Stimulated activated CD4-positive, alpha-beta T cell treated with anti-CD3 and anti-CD28 coated beads, Interleukin-2, amount 100 ng/mL, for 4 hours (primary cell): ENCODE data around the gene NCOA1.
"Not testable (repeated sequence)": the region's sequence is repeated elsewhere in the genome, so short reads cannot be mapped to it uniquely, and the experiment has no call there.

ENCODE experiments used
- DNase-seq: peaks from one replicate; pipeline ENCODE4 v3.0.0-alpha.2; 2020; ENCODE audit warnings: low read depth

Gene NCOA1

GRCh38 chr2:24507549-24507948 lies 16.5 kb downstream of the NCOA1 start:
- no peak for DNase-seq

GRCh38 chr2:24508878-24509277 lies 17.8 kb downstream of the NCOA1 start:
- DNase-seq = no peak

DNA sequence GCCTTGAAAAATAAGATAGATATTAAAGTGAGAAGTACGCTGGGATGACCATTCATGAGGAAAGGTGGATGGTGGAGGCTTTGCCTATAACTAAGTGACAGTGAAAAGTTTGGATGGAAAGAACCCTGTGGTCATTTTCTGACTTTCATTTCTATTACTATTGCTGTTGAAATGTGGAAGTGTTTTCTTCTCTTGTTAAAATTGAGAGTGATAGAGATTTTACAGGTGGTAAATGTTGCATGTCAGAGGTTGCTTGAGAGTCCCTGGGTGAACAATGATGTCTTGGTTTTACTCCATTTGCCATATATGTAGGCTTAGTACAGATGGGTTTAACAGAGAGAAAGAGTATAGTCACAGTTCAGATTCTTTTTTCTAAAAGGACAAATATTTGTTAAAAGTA lies 18.4 kb downstream of the NCOA1 start:
- DNase-seq = no peak

DNA sequence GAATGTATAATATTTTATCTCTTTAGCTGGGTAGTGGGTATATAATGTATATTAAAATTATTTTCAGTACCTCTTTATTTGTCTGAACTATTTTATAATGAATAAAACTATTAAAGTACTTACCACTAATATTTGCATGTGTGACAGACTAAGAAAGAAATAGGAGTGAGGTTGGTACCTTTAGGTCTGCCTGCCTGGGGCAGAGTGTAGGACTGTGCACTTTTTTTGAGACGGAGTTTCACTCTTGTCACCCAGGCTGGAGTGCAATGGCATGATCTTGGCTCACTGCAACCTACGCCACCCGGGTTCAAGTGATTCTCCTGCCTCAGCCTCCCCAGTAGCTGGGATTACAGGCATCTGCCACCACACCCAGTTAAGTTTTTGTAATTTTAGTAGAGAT lies 18.8 kb downstream of the NCOA1 start:
- DNase-seq = no peak

- no peak for DNase-seq
These were observed 19.7 kb downstream of the NCOA1 start for GRCh38 chr2:24510771-24511170.

DNA sequence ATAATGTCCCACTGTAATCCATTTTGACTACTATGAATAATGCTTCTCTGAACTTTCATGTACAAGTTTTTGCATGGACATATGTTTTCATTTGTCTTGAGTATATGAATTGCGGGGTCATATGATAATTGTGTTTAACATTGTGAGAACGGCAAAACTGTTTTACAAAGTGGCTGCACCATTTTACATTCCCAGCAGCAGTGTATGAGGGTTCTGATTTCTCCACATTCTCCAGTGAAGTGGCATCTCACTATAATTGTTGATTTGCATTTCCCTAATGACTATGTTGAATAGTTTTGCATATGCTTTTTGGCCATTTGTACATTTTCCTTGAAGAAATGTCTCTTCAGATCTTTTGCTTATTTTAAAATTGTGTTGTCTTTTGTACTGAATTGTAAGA lies 20.1 kb downstream of the NCOA1 start:
- no peak for DNase-seq

- no peak for DNase-seq
These were observed 20.8 kb downstream of the NCOA1 start for GRCh38 chr2:24511894-24512293.

- no peak for DNase-seq
These were observed 21.4 kb downstream of the NCOA1 start for GRCh38 chr2:24512404-24512803.

DNA sequence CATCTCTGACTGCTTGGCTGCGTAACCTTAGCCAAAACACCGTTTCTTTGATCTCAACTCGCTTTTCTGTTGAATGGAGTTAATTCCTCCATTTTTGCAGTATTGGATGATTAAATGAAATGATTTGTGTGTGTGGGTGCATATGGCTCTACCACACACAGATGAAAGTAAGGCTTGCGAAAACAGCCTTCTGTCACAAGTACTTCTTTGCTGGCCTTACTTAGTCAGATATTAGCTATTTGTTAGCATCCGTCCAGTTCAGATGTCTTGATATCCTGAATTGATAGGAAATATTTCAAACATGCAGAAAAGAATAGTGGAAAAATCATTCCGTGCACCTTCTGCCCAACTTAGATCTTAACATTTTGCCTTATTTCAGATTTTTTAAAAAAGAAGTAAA lies 21.8 kb downstream of the NCOA1 start:
- DNase-seq = no peak

GRCh38 chr2:24513281-24514071 lies 22.4 kb downstream of the NCOA1 start:
- DNase-seq = no peak

- DNase-seq = no peak
These were observed 23.8 kb downstream of the NCOA1 start for GRCh38 chr2:24514820-24515219.

DNA sequence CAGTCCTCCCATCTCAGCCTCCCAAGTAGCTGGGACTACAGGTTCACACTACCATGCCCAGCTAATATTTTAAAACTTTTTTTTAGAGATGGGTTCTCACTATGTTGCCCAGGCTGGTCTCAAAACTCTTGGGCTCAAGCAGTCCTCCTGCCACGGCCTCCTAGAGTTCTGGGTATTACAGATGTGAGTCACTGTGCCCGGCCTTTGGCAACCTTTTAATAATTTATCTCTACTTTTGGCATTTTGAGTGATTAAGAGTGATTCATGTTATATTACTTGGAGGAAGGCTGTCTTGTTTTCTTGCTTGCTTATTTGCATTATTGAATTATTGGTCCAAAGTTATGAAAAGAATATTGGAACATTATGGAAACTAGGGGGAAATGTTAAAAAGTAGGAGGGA lies 24.3 kb downstream of the NCOA1 start:
- no peak for DNase-seq

- DNase-seq = no peak
These were observed 24.8 kb downstream of the NCOA1 start for GRCh38 chr2:24515831-24516230.

GRCh38 chr2:24517247-24517646 lies 26.2 kb downstream of the NCOA1 start:
- no peak for DNase-seq

DNA sequence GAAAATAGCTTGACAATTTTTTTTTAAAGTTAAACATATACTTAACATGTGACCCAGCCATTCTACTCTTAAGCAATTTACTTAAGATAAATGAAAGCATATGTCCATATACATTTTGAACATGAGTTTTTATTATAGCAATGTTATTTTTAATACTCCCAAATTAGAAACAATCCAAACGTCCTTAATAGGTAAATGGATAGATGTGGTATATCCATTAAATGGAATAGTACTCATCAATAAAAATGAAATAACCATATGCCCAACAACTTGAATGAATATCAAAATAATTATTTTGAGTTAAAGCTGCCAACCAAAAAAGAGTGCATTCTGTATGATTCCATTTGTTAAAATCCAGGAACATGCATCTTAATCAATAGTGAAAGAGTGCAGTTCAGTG lies 29.1 kb downstream of the NCOA1 start:
- no peak for DNase-seq

DNA sequence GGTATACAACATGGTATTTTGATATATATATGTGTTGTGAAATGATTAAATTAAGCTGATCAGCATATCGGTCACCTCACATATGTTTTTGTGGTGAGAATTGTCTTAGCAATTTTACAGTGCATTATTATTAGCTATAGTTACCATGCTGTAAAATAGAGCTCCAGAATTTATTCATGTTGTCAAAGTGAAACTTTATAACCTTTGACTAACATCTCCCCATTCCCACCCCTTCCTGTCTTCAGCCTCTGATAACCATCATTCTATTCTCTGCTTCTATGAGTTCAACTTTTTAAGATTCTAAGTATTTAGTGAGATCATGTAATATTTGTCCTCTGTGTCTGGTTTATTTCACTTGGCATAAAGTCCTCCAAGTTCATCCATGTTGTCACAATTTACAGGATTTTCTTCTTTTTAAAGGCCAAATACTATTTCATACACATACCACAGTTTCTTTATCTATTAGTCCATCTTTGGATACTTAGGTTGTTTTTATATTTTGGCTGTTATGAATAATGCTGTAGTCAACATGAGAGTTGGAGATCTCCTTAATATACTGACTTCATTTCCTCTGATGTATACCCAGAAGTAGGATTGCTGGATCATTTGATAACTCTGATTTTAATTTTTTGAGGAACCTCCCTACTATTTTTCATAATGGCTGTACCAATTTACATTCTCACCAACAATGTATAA lies 30.3 kb downstream of the NCOA1 start:
- no peak for DNase-seq

DNA sequence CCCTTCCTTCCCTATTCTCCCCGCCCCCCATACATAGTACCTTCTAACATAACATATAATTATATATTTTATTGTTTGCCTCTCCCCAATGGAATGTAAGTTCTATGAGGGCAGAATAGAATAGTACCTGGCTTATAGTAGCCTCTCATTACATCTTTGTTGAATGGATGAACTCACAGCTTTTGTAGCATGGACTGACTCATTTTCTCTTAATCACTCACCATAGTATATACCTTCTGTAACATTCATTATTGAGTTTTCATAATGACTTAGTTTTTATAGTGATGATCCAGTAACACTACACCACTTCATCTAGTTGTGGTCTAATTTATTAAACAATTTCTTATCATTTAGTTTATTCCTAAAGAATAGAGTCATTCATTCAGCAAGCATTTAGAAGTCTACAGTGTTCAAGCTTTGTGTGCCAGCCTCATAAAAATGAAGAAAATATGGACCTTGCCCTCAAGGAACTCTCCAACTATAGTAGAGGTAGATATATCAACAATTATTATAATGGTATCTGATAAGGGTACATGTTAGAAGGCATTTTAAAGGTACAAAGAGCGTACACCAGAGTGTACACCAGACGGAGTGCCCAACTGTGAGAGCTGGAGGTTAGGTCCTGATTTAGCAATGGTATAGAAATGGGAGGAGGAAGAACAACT lies 31.1 kb downstream of the NCOA1 start:
- no peak for DNase-seq

DNA sequence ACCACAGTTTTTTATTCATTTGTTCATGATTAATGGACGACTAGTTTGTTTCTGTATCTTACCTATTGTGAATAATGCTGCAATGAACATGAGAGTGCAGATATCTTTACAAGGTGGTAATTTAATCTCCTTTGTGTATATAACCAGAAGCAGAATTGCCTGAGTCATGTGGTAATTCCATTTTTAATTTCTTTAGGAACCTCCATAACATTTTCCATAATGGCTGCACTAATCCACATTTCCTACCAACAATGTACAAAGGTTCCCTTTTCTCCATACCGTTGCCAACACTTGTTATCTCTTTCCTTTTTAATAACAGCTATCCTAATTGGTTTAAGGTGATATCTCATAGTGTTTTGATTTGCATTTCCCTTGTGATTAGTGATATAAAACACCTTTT lies 36.5 kb downstream of the NCOA1 start:
- no peak for DNase-seq

DNA sequence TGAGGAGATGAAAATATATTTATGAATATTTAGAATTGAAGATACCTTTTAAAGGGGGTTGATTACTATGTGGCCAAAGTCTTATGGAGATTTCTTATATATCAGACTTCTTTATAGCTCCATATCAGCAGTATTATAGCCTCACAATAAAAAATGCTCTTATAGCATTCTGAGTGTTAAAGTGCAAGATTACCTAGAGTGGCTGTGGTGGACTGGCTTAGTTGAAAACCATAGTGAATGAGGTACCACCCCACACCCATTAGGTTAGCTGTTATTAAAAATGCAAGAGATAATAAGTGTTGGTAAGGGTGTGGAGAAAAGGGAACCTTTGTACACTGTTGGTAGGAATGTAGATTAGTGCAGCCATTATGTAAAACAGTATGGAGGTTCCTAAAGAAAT lies 39.7 kb downstream of the NCOA1 start:
- DNase-seq = no peak

DNA sequence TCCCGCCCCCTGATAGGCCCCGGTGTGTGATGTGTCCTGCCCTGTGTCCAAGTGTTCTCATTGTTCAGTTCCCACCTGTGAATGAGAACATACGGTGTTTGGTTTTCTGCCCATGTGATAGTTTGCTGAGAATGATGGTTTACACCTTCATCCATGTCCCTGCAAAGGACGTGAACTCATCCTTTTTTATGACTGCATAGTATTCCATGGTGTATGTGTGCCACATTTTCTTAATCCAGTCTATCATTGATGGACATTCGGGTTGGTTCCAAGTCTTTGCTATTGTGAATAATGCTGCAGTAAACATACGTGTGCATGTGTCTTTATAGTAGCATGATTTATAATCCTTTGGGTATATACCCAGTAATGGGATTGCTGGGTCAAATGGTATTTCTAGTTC lies 40.6 kb downstream of the NCOA1 start:
- not testable (repeated sequence) for DNase-seq

- DNase-seq = not testable (repeated sequence)
These were observed 41.0 kb downstream of the NCOA1 start for GRCh38 chr2:24532057-24532456.

DNA sequence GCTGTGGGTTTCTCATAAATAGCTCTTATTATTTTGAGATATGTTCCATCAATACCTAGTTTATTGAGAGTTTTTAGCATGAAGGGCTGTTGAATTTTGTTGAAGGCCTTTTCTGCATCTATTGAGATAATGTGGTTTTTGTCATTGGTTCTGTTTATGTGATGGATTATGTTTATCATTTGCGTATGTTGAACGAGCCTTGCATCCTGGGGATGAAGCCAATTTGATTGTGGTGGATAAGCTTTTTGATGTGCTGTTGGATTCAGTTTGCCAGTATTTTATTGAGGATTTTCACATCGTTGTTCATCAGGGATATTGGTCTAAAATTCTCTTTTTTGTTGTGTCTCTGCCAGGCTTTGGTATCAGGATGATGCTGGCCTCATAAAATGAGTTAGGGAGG lies 42.5 kb downstream of the NCOA1 start:
- DNase-seq = not testable (repeated sequence)

- no peak for DNase-seq
These were observed 47.7 kb downstream of the NCOA1 start for GRCh38 chr2:24538720-24539119.
